Activated effector memory CD4-positive, alpha-beta T cell treated with anti-CD3 and anti-CD28 coated beads, Interleukin-2, amount 50 U/mL, for 16 hours (primary cell): ENCODE data around the gene QRSL1.
"Not testable (repeated sequence)": the region's sequence is repeated elsewhere in the genome, so short reads cannot be mapped to it uniquely, and the experiment has no call there.

ENCODE experiments used
- DNase-seq: peaks from one replicate; pipeline ENCODE4 v3.0.0-alpha.2; 2020

QRSL1 gene

DNA sequence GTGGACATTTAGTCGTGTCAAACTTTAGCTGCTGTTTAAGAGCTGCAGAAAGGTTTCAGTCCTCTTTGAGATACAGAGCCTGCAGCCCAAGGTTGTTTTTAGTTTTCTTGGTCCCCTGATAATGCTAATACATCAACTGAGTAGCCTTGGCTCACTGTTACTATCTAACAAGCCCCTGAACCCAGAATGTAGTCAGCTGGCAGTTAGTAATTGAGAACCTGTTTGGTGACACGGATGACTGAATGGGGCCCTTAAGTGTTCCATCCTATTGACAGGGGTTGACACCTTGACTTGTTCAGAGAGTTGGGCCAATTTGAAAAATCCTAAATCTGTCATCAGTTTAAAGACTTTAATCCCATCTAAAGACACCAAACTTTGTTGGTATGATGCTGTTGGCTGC, 2.9 kb upstream of the QRSL1 start:
- DNase-seq, result no peak

DNA sequence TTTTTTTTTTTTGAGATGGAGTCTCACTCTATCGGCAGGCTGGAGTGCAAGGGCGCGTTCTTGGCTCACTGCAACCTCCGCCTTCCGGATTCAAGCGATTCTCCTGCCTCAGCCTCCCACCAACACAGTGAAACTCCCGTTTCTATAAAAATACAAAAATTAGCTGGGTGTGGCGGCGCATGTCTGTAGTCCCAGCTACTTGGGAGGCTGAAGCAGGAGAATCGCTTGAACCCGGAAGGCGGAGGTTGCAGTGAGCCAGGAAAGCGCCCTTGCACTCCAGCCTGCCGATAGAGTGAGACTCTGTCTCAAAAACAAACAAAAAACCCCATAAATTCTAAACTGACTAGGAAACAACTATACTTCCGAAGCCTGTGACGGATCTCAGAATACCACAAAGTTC, 1.6 kb upstream of the QRSL1 start:
- not testable (repeated sequence) for DNase-seq

DNA sequence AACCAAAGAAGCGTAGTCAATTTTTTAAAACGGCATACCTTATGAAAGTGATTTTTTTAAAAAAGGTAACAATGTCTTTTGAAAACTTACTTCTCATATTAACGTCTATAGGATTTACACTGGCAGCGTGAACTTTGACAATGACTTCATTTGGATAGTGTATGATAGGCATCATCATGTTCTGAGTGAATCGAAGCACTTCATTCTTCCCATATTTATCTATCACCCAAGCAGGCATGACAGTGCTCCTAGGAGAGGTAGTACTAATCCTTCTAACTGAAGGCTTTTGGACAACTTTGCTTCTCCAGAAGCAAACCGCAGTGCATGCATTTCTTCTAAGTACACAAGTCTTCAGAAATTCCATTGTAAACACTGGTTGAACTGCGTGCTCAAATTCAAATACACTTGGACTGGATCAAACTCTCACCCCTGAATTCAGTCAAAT, 698 bp upstream of the QRSL1 start:
- DNase-seq, result no peak

DNA sequence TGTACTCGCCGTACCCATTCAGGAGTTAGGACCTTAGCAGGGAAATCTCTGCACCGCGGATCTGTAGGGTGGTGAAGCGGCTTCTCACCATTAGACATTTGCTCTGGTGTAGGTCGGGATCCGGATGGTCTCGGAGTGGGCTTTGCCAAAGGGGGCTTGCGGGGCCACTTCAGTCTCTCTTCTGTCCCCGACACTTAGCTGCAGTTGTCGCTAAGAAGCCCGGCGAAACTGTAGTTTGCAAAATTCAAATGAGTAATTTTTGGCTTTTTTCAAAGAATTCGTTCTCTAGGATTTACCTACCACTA, 433 bp downstream of the QRSL1 start:
- DNase-seq, result no peak

DNA sequence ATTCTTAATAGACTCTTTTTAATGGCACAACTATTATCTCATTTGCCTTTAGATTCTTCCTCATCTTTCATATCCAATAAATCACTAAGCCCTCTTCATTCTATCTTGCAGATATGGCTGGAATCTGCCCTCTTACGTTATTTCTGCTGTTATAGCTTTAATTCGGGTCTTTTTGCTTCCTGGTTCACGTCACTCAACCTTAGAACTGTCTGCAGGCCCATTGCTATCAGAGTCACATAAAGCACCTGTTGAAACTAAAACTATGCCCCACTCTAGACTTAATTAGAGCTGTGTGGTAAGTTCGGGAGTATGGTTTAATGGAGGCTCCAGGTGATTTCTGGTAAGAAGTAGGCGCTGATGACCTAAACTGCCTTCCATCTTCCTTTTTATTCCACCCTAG, 988 bp downstream of the QRSL1 start:
- DNase-seq, result no peak

- no peak for DNase-seq
These were observed 2.0 kb downstream of the QRSL1 start for GRCh38 chr6:106631346-106631745.

DNA sequence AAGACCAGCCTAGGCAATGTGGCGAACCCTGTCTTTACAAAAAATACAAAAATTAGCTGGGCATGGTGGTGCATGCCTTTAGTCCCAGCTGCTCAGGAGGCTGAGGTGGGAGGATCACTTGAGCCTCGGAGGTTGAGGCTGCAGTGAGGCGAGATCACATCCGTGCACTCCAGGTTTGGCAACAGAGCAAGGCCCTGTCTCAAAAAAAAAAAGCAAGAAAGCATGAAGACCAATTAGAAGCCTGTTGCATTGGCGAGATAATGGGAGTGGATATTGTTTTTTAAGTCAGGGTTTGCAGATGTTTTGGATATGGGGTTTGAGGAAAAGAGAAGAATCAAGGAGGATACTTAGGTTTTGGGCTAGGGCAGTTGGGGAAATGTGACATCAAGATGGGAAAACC, 5.2 kb downstream of the QRSL1 start:
- DNase-seq, result no peak

DNA sequence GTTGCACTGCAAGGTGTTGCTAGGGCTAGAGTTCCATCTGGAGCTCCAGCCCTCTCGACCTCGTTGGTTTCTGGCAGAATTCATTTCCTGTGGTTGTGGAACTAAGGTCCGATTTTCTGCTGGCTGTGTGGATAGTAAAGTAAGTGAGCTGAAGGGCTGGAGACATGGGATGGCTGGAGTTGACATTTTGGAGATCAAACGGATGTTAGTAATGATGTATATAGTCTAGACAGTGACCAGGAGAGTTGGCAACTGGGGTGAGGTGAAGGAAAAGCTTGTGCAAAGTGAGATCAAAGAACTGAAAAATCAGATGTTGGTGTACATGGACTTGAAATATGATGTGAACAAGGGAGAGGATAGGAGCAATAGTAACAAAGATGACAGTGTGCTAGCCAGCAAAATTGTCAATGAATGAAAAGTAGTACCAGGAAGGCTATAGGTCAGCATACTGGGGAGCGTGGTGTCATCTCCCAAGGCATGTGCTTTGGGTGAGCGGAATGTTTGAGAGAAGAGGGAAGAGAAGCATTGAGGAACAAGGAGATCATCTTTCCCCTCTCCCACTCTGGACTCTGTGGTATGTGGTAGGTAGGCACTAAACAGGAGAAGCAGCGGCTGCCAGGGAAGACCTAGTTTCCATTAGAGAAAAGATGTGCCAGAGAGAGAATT, 7.8 kb downstream of the QRSL1 start:
- DNase-seq, result no peak

GRCh38 chr6:106637717-106638341, 8.5 kb downstream of the QRSL1 start:
- DNase-seq, result no peak

DNA sequence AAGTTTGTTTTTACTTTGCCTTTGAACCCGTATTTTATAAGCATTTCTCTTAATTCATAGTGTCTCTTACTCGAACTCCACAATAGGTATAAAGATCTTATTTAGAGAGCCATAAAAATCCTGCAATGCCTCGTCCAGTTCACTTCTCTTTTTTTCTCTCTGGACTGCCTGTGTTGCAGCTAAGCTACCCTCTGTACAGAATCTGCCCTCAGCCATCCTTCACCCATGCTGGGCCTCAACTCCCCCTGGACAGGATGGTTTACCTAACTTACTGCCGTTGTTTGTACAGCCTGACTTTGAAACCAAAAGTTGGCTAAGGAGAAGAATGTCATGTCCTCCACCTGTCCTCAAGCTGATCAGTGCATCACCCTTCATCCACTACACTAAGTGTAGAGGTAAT, 10.4 kb downstream of the QRSL1 start:
- no peak for DNase-seq

- no peak for DNase-seq
These were observed 13.1 kb downstream of the QRSL1 start for GRCh38 chr6:106642476-106642875.

GRCh38 chr6:106643061-106643460, 13.7 kb downstream of the QRSL1 start:
- no peak for DNase-seq

GRCh38 chr6:106648651-106649308, 19.4 kb downstream of the QRSL1 start:
- no peak for DNase-seq

DNA sequence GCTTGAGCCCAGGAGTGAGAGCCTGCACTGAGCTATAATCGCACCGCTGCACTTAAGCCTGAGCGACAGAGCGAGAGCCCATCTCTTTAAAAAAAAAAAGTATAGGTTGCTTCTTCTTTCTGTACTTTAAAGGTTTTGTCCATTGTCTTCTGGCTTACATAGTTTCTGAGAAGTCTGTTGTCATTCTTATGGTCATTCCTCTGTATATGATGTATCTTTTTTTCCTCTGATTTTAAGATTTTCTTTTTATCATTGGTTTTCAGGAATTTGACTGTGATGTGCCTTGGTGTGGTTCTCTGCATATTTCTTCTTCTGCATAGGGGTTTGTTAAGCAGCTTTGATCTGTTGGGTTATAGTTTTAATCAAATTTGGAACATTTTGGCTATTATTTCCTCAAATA, 29.1 kb downstream of the QRSL1 start:
- DNase-seq, result no peak

DNA sequence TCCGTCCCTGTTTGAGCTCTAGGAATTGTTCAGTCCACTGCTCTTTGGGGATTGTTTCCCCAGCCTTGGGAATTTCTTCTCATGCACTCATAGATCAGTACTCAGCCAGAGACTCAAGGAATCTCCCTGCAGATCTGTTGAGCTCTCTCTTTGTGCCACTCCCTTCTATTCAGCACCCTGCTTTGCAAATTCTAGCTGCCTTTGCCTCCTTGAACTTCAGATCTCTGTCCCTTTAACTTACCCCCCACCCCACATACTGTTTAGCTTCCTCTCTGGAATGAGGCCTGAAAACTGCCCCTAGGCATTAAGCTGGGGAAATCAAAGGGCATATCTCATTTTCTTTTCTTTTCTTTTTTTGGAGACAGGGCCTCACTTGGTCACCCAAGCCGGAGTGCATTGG, 30.5 kb downstream of the QRSL1 start:
- no peak for DNase-seq

GRCh38 chr6:106662458-106662857, 33.1 kb downstream of the QRSL1 start:
- DNase-seq, result no peak

GRCh38 chr6:106666282-106667021, 37.1 kb downstream of the QRSL1 start:
- no peak for DNase-seq

GRCh38 chr6:106667022-106667402, 37.6 kb downstream of the QRSL1 start:
- DNase-seq, result no peak

DNA sequence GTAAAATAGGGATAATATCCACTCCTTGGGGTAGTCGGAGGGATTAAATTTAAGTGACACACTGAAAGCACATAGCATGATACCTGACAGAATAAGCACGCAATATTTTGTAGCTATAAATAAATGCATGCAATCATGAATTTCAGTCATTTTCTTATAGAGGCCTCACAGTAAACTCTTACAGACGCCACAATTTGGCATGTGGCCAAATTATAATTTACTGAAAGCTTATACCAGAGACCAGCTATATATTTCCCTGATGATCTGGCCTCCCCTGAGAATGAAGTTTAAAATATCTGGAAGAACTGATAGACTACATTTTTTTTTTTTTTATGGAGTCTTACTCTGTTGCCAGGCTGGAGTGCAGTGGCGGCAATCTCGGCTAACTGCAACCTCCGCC, 40.9 kb downstream of the QRSL1 start:
- no peak for DNase-seq

- no peak for DNase-seq
These were observed 42.3 kb downstream of the QRSL1 start for GRCh38 chr6:106671651-106672050.

- DNase-seq, result no peak
These were observed 45.3 kb downstream of the QRSL1 start for GRCh38 chr6:106674541-106675229.

DNA sequence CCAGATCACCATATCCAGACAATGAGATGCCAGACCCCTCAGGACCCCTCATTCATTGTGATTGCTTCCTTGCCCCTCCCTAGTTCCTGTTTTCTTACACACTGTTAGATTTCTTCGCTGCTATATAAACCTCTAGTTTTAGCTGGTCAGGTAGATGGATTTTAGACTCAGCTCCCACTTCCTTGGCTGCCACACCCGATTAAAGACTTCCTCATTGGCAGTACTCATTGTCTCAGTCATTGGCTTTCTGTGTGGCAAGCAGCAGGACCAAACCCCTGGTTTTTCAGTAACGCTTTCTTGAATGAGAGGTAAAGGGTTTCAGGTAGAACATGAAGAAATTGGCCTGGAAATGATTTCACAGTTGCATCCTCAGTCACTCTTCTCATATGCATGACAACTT, 47.9 kb downstream of the QRSL1 start:
- DNase-seq, result no peak

GRCh38 chr6:106684011-106684410, 54.6 kb downstream of the QRSL1 start:
- DNase-seq, result no peak
